ENCODE measurements around the gene STAMBP. TPM values are rescaled to one million over a fixed set of nuclear protein-coding genes. Genes with fewer than 3 reads are reported as not detected.

STAMBP gene
- polyA plus RNA-seq, 1 experiment: 48.4 TPM

GRCh38 chr2:73910873-73911547, 82.2 kb downstream of the STAMBP start:
- Histone ChIP-seq H3K4me3 (ENCODE audit: low read depth, low read length) (no peak overlapping the region), H3K27me3 (ENCODE audit: control insufficient read depth, insufficient read depth, low read length) (peaks cover 7% of the 10 kb centered on the region), H3K36me3 (ENCODE audit: control insufficient read depth, insufficient read depth, low read length) (no peaks in the 10 kb centered on the region)
- ChIA-PET POLR2A (no interaction called here), CTCF (interaction anchor here (1.1 to 1.6 kb wide), 2 partner anchors 12 to 87 kb away, joined by 3 to 5 read pairs; no protein-coding TSS in a partner anchor)
- DNase-seq (ENCODE audit: low read depth): no peak
- TF ChIP-seq CTCF (IDR thresholded peaks at IDR 0.05; ENCODE audit: insufficient read depth, low read depth, low read length): no peak

- POLR2A ChIA-PET: no interaction called here
- CTCF ChIA-PET: interaction anchor here (1.0 to 1.6 kb wide), 3 partner anchors 12 to 338 kb away, joined by 3 to 5 read pairs (median 3); no protein-coding TSS in a partner anchor
- no peak overlapping the region for H3K4me3 ChIP-seq (ENCODE audit: low read depth, low read length)
- no peak for TF ChIP-seq CTCF (IDR thresholded peaks at IDR 0.05; ENCODE audit: insufficient read depth, low read depth, low read length)
- peaks cover 10% of the 10 kb centered on the region for H3K27me3 ChIP-seq (ENCODE audit: control insufficient read depth, insufficient read depth, low read length)
- H3K36me3 ChIP-seq (ENCODE audit: control insufficient read depth, insufficient read depth, low read length): no peaks in the 10 kb centered on the region
- no peak for DNase-seq (ENCODE audit: low read depth)
Observed at GRCh38 chr2:73911548-73912208, 82.9 kb downstream of the STAMBP start.

- DNase-seq (ENCODE audit: low read depth): no peak
- TF ChIP-seq CTCF (IDR thresholded peaks at IDR 0.05; ENCODE audit: insufficient read depth, low read depth, low read length): no peak
- ChIA-PET POLR2A (no interaction called here), CTCF (interaction anchor here (0.6 kb wide), 1 partner anchor 8 kb away, joined by 3 read pairs; no protein-coding TSS in a partner anchor)
- no peaks in the 10 kb centered on the region for H3K36me3 ChIP-seq (ENCODE audit: control insufficient read depth, insufficient read depth, low read length)
- no peak overlapping the region for H3K4me3 ChIP-seq (ENCODE audit: low read depth, low read length)
- peaks cover 10% of the 10 kb centered on the region for H3K27me3 ChIP-seq (ENCODE audit: control insufficient read depth, insufficient read depth, low read length)
Observed at GRCh38 chr2:73913414-73914054, 84.8 kb downstream of the STAMBP start.

- no peaks in the 10 kb centered on the region for H3K36me3 ChIP-seq (ENCODE audit: control insufficient read depth, insufficient read depth, low read length)
- CTCF ChIA-PET: no interaction called here
Observed at GRCh38 chr2:73914667-73915066, 85.9 kb downstream of the STAMBP start.

More at GRCh38 chr2:73914667-73915066, 85.9 kb downstream of the STAMBP start:
- Histone ChIP-seq H3K4me3 (ENCODE audit: low read depth, low read length) (no peak overlapping the region), H3K27me3 (ENCODE audit: control insufficient read depth, insufficient read depth, low read length) (peaks cover 7% of the 10 kb centered on the region)
- POLR2A ChIA-PET: no interaction called here
- TF ChIP-seq CTCF (IDR thresholded peaks at IDR 0.05; ENCODE audit: insufficient read depth, low read depth, low read length): no peak
- no peak for DNase-seq (ENCODE audit: low read depth)
